Breast epithelium (tissue), 3 donors: ENCODE measurements around the gene SHISA7.

Source experiments
- CTCF ChIP-seq, 3 donors: fragments of 450-650 bp; IDR thresholded peaks; one replicate each; pipeline ENCODE4 v1.5.1; 2016 to 2017; ENCODE audit warnings: antibody characterized with exemption in 3 of 3, mild to moderate bottlenecking in 3 of 3, moderate library complexity in 3 of 3
- POLR2A ChIP-seq: fragments of 450-650 bp; IDR thresholded peaks from one replicate; pipeline ENCODE4 v1.6.1; 2016; ENCODE audit warnings: antibody characterized with exemption, mild to moderate bottlenecking, moderate library complexity

- no peak for TF ChIP-seq CTCF (IDR thresholded peaks at IDR 0.05)
- TF ChIP-seq POLR2A, result no peak
Observed at GRCh38 chr19:55468054-55468393, 24.9 kb upstream of the SHISA7 start.
